GM18505 (cell line): ENCODE results near the gene GRIN3B.

Source experiments
- ATAC-seq: cut with Tn5 transposase; IDR thresholded peaks from one replicate; pipeline ENCODE4 v1.9.1; 2021; ENCODE audit not compliant: unreplicated experiment
- POLR2A ChIP-seq: IDR thresholded peaks from 4 replicates; pipeline ENCODE4 v1.6.1; 2011; ENCODE audit warnings: borderline replicate concordance; ENCODE audit not compliant: insufficient read depth, insufficient read length; ENCODE audit errors: extremely low read depth

Gene GRIN3B

DNA sequence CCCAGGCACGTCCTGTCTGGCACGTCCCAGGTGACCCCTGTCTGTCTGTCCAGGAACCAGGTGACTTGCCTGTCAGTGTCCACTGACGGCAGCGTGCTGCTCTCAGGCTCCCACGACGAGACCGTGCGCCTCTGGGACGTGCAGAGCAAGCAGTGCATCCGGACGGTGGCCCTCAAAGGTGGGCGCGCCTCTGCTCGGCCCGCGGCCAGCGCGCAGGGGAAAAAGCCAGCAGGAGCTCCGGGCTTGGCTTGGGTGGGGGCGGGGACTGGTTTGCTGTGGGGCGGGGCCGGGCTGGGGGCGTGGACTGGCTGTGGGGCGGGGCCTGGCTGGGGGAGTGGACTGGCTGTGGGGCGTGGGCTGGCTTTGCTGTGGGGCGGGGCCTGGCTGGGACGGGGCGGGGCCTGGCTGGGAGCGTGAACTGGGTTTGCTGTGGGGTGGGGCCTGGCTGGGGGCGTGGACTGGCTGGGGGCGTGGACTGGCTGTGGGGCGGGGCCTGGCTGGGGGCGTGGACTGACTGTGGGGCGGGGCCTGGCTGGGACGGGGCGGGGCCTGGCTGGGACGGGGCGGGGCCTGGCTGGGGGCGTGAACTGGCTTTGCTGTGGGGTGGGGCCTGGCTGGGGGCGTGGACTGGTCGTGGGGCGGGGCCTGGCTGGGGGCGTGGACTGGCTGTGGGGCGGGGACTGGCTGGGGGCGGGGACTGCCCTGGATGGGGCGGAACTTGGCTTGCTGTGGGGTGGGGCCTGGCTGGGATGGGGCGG is 8.9 kb upstream of the GRIN3B start:
- no peak for TF ChIP-seq POLR2A
- ATAC-seq = no peak

- no peak for TF ChIP-seq POLR2A
- ATAC-seq = no peak
Measured at GRCh38 chr19:991932-992669, 8.1 kb upstream of the GRIN3B start.

GRCh38 chr19:992670-993055 is 7.6 kb upstream of the GRIN3B start:
- no peak for TF ChIP-seq POLR2A
- no peak for ATAC-seq

- ATAC-seq = no peak
- no peak for TF ChIP-seq POLR2A
Measured at GRCh38 chr19:993361-993830, 6.8 kb upstream of the GRIN3B start.

GRCh38 chr19:993831-994393 is 6.3 kb upstream of the GRIN3B start:
- ATAC-seq = no peak
- no peak for TF ChIP-seq POLR2A

GRCh38 chr19:994516-994915 is 5.7 kb upstream of the GRIN3B start:
- no peak for ATAC-seq
- TF ChIP-seq POLR2A = no peak

- ATAC-seq = no peak
- no peak for TF ChIP-seq POLR2A
Measured at GRCh38 chr19:995051-995827, 5.0 kb upstream of the GRIN3B start.

GRCh38 chr19:996051-996838 is 4.0 kb upstream of the GRIN3B start:
- TF ChIP-seq POLR2A = no peak
- no peak for ATAC-seq

- ATAC-seq = no peak
- TF ChIP-seq POLR2A = no peak
Measured at GRCh38 chr19:998064-998463, 2.2 kb upstream of the GRIN3B start.

GRCh38 chr19:999379-999719 is 870 bp upstream of the GRIN3B start:
- no peak for ATAC-seq
- no peak for TF ChIP-seq POLR2A

DNA sequence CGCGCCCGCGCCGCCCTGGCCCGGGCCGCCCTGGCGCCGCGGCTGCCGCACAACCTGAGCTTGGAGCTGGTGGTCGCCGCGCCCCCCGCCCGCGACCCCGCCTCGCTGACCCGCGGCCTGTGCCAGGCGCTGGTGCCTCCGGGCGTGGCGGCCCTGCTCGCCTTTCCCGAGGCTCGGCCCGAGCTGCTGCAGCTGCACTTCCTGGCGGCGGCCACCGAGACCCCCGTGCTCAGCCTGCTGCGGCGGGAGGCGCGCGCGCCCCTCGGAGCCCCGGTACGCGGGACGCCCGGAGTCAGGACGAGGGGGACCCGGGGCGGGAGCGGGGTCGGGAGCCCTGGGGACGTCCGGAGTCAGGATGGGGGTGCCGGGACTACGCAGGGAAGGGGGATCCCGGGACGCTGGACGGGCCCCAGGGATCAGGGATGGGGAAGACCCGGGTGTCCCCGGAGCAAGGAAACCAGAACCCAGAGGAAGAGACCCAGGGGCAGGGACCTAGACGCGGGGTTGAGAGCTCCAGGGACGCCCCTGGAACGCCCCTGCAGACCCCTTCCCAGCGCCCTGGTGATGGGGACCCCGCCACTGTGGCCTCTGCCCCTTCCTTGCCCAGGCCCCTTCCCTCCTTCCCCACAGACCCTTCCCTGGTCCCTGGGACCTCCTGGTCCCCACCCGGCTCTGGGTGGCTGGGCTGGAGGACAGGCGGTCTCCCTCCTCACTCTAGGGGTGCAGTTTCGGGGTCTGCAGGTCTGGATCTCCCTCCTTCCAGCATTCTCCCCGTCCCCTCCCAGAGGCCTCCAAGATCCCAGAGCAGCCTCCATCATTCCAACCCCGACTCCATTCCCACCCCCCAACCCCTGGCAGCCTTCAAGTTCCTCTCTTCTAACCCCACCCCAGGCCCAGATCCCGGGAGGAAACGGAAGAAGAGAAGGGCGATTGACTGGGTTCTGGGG is 645 bp downstream of the GRIN3B start:
- ATAC-seq = no peak
- TF ChIP-seq POLR2A = no peak
